ENCODE data around the gene ERO1B.
A peak's percentile ranks its signal among the peaks of the same experiment; 100 is the strongest.

The ERO1B gene

DNA sequence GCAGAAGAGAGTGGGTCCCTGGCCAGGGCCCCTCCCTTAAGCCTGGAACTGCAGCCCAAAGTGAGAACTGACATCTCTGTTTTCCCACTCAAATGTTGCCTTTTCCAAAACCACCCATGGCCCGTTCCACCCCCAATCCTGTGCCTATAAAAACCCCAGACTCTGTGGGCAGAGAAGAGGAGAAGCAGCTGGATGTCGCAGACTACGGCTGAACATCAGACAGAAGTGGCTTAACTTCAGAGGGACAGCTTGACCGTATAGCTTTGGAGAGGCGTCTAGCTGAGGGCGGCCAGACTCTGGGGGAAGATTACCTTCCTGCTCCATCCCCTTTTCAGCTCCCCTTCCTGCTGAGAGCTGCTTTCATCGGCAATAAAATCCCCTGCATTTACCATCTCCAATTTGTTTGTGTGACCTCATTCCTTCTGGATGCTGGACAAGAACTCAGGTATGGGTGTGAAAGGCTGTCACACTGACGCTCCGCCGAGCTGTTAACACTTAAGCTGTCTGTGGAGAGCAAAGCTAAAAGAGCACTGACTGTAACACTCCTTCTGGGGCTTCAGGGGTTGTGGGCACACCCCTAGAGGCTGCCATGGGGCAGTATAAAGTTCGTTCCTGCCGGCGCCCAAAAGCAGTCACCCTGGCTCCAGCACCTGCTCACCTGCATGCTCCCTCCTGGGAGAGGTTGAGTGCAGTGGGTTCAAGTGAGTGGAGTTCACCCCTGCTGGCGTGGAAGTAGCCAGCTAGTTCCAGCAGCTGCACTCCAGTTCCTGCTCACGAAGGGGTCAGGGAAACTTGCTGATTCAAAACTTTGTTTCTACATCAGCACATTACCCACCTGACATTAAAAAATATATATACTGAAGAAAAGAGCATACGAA, 19.6 kb upstream of the ERO1B start:
- no peak for DNase-seq (ENCODE audit: low read depth in 4 of 4, low spot score in 1 of 4)

DNA sequence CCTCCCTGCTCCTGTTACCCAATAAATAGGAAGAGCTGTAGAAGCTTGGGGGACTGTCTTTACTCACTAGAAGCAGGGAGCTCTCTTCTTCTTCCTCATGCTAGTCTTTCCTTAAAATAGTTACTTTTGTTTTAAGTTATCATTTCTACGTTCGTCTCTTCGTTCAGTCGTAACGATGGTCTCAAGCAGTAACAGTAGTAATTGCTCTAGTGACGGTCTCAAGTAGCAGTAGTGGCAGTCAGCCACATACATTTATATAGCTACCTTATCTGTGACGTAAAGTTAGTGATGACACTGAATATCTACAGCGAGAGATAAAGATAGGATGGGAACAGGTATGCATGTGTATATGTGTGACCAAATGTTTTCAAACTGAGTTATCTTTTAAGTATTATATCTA, 15.4 kb upstream of the ERO1B start:
- DNase-seq (ENCODE audit: low read depth in 4 of 4, low spot score in 1 of 4) = no peak

DNA sequence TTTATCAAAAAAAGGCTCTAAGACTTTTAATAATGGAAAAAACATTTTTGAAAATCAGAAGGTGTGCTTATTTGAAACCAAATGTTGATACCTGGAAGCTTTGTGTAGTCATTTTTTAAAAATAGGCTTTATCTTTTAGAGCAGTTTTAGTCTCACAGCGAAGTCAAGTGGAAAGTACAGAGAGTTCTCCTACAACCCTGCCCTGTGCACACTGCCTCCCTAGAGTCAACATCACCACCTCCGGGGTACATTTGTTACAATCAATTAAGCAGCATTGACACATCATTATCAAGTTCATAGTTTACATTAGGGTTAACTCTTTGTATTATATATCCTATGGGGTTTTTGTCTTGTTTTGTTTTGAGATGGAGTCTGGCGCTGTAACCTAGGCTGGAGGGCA, 10.7 kb upstream of the ERO1B start:
- DNase-seq (ENCODE audit: low read depth in 4 of 4, low spot score in 1 of 4) = no peak

DNA sequence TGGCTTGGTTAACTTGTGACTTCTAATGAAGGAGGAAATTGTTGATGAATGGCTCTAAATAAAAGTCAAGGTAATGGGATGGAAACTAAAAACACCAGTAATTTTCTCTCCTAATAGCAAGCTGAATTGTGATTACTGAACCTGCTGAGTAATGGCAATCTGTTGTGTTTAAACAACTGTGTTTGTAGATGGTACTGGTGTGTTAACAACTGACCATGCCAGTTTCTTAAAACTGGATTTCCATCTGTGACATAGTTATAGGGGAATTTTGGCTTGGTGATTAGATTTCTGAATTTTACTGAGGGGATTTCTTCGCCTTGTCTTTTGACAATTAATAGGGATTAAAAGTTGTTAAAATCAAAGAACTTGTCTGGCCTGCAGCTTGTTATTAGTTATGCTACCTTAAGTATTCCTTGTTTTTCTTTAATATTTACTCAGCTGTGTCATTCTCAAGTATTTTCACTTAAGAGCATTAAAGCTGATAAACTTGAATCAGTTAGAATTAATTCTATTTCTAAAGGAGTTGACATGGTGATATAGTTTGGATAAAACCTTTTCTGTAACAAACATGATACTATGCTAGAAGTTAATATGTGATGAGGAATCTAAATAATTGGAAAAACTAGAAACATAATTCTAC, 7.9 kb upstream of the ERO1B start:
- no peak for DNase-seq (ENCODE audit: low read depth in 4 of 4, low spot score in 1 of 4)

DNA sequence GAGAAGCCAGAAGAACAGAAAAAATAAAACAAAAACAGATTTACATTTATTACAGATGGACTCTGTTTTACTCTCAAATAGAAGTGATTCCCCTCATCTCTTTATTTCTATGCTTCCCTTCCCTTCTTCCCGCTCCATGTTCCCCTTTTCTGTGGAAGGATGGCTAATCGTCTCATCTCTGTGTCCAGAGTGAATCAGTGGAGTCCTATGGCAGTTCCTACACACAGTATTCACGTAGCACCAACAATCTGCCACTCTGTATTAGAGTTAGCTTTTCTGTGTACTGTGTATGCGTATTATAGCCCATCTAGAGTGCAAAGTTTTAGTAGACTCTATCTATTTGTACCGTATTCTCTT, 6.8 kb upstream of the ERO1B start:
- DNase-seq (ENCODE audit: low read depth in 4 of 4, low spot score in 1 of 4) = no peak

DNA sequence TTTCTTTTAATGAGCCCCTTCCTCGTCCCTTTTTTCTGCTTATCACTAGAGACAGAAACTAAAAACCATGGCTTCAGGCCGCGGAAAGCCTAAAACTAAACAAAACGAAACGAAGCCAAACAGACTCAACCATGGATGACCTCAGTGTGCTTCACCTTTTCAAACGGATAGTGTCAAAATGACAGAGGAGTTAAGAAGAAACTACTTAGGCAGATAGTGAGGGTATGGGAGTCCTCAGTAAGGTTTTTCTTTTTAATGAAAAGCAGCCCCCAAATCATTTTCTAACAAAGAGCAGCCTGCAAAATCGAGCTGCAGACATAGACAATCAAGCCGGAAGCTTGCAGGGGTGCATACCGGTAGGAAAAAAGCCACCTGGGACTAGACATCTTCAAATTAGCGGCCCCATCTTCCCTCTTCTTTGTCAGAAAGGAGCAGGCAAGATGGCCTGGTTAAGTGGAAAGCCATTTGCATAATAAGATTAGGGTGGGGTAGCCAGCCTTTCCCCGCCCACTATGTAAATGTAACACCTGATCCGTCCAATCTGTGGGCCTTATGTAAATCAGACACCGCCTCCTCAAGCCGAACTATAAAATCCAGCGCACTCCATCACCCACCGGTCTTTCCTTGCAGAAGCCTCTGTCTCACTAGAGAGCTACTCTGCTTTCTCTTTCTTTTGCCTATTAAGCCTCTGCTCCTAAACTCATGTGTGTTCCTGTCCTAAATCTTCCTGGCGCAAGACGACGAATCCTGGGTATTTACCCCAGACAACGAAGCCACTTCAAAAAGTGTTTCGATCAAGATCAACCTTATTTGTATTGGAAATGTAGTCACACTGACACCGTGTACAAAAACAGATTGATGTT, 6.2 kb upstream of the ERO1B start:
- no peak for DNase-seq (ENCODE audit: low read depth in 4 of 4, low spot score in 1 of 4)

DNA sequence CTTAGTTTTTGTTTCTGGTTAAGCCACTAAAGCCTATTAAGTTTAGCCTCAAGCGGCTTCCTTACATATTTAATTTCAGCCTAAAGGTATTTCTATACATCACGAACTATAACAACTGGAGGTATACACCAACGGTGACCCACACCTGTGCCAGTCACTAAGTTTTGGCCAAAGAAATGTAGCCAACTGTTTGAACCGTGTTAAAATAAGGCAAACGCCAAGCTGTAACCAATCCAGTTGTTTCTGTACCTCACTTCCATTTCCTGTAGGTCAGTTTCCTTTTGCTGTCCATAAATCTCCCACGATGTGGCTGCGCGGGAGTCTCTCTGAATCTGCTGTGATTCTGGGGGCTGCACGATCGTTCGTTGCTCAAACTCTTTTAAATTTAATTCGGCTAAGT, 5.6 kb upstream of the ERO1B start:
- DNase-seq (ENCODE audit: low read depth in 4 of 4, low spot score in 1 of 4) = no peak

DNA sequence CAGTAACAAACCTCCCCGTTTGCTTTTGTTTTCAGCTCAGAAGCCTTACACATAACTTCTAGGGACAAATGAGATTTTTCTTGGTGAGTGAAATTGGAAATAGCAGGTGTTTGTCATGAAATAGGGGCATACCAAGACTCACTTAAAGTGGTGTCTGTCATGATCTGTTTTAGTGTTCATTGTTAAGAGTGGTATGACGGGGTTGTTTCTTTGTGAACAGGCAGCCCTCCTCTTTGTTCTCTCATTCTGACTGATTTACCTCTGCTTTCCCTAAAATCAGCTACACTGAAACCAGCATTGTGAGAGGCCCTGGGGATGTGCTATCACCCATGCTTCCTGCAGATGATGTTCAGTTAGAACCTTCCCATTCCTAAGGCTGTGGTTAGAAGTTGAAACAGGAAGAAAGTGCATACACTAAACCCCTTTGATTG, 2.5 kb upstream of the ERO1B start:
- DNase-seq (ENCODE audit: low read depth in 4 of 4, low spot score in 1 of 4) = peak in 1 of 4 experiments; percentile 4

DNA sequence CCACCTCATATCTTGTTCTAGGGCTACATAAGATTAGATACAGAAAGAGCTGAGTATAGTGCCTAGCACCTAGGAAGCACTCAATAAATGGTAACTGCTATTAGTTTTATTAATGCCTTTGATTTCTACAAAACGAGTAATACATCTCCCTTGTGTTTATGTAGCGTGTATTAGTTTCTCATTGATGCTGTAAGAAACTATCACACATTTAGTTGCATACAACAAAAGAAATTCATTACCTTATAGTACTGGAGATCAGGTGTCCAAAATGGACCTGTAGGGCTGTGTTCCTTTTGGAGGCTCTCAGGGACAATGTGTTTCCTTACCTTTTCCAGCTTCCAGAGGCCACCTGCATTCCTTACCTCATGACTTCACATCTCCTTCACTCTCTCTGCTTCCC, 961 bp upstream of the ERO1B start:
- DNase-seq (ENCODE audit: low read depth in 4 of 4, low spot score in 1 of 4) = no peak

DNA sequence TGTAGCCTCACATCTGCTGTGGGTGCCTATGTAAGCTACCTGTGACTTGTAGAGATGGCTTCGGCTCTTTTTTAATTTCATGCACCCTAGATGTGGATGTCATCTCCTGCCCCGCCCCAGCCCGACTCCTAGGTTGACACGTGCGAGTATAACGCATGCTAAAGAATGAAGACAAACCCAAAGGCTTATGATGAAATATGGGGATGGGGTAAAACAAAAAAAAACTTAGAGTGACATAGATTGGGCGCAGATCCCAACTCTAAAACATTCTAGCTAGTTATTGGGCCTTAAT, 613 bp upstream of the ERO1B start:
- peak in 2 of 4 experiments; percentile 15 to 16 for DNase-seq (ENCODE audit: low read depth in 4 of 4, low spot score in 1 of 4)

DNA sequence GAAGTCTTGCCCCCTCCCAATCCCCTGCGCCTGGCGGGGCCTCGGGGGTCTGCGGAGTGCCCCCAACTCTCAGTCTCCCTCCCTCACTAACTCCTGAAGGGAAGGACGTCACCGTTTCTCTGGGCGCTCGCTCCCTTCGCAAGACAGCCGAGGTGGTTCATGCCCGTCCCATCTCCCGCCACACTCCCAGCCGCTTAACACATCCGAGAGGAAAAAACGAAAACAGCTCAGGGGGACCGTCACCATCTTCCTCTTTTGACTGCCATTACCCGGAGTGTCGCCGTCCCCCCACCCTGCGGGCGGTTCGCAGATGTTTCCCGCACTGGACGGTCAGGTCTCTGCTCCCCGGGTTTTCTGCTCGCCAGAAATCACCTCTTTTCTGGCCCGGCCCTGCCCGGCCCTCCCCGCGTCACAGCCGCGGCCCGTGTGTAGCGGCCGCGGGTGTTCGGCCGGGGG, 532 bp downstream of the ERO1B start:
- peak in 2 of 4 experiments; percentile 4 to 8 for DNase-seq (ENCODE audit: low read depth in 4 of 4, low spot score in 1 of 4)

DNA sequence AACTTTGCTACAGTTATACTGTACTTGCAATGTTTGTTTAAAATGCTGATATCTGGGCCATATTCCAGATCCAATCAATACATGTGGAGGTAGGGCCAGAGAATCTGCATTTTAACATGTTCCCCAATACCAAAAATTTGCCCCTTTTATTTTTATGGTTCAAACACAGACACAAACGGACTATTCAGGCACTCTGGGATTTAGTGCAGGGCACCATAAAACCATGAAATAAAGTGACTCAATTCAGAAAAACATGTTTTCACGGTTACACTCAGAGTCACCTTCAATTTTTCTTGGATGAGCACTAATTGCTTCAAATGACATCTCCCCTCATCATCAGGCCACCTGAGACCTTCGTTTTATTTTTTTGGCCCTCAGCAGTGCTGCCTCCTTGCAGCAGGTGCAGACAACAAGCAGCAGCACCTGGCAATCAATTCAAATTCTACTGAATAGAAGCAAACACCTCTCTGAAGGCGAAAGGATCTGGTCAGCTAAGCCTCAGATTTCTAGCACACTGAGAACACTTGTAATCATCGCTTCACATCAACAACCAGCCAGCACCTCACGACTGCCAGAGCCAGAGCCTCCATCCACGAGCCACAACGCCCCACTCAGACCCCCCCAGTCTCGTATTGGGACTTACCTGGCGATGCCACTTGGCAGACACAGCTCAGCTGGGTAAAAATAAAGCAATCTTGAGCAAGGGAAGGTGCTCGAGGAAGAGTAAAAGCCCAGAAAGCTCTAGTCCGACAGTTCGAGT, 1.1 kb downstream of the ERO1B start:
- DNase-seq (ENCODE audit: low read depth in 4 of 4, low spot score in 1 of 4) = no peak

DNA sequence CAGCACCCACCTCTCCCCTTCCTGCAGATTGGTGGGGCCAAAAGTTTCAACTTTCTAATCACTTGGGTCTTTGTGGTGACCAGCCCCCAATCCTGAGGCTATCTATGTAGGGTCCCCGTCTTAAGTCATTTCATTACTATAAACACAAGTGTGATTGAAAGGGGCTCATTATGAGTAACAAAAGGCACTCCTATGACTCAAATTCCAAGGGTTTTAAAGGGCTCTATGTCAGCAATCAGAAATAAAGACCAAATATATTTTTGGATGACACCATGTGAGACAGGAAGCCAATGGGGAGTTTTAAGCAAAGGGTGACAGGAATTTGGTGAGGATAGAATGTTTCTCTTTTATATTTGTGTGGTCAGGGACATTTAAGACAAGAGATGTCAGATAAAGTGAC, 6.2 kb downstream of the ERO1B start:
- no peak for DNase-seq (ENCODE audit: low read depth in 4 of 4, low spot score in 1 of 4)

DNA sequence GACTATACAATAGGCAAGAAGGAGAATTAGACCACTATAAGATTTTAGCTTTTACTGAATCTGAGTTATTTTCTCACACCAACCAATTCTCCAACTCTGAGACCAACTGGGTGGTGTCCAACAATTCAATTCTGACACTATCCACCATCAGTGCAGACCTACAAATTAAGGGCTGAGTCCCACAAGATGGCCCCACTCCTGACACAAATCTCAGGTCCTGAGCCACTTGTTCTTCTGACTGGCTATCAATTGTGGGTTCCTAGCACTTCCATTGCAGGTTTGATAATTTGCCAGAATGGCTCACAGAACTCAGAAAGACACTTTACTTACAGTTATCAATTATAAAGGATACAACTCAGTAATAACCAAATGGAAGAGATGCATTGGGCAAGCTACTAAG, 6.7 kb downstream of the ERO1B start:
- DNase-seq (ENCODE audit: low read depth in 4 of 4, low spot score in 1 of 4) = no peak

DNA sequence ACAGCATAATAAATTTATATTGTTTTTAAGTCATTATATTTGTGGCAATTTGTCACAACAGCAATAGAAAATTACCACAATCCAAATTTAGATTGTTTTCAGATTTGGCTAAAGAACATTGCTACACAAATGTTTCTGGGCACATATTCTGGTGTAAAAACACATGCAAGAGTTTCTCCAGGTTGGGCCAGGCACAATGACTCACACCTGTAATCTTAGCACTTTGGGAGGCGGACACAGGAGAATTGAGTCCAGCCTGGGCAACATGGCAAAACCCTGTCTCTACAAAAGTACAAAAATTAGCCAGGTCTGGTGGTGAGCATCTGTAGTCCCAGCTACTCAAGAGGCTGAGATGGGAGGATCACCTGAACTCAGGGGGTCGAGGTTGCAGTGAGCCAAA, 8.4 kb downstream of the ERO1B start:
- DNase-seq (ENCODE audit: low read depth in 4 of 4, low spot score in 1 of 4) = no peak

DNA sequence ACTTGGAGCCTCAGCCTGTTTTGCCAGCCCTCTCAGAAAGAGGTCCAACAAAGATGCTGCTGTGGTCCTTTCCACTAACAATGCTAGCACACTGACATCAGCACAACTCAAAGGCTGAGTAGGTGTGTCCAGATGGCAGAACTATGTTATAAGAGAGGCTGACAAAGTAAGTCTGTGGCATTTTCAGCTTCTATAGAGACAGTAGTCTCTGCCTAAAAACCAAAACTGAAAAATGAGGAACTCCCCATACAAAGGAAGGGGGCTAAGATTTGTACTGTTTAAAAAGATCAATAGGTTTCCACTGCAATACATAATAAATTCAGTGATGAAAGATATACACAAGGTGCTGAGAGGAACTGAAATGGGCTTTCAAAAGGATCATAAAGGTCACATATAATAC, 12.3 kb downstream of the ERO1B start:
- DNase-seq (ENCODE audit: low read depth in 4 of 4, low spot score in 1 of 4) = no peak

DNA sequence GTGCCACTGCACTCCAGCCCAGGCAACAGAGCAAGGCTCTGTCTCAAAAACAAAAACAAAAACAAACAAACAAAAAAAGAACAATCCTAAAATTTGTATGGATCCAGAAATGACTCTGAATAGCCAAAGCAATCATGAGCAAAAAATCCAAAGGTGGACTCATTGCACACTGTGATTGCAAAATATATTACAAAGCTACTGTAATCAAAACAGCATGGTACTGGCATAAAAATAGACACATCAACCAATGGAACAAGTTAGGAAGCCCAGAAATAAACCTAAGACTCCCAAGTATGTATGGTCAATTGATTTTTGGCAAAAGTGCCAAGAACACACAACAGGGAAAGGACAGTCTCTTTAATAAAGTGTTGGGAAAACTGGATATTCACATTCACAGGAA, 19.9 kb downstream of the ERO1B start:
- no peak for DNase-seq (ENCODE audit: low read depth in 4 of 4, low spot score in 1 of 4)

DNA sequence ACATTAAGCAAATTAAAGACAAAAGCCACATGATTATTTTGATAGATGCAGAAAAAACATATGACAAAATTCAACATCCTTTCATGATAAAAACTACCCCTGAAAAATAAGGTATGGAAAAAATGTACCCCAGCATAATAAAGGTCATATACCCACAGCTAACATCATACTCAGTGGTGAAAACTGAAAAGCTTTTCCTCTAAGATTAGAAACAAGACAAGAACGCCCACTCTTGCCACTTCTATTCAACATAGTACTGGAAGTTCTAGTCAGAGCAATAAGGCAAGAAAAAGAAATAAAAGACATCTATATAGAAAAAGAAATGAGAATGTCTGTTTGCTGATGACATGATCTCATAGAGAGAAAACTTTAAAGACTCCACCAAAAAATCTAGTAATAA, 20.7 kb downstream of the ERO1B start:
- no peak for DNase-seq (ENCODE audit: low read depth in 4 of 4, low spot score in 1 of 4)

DNA sequence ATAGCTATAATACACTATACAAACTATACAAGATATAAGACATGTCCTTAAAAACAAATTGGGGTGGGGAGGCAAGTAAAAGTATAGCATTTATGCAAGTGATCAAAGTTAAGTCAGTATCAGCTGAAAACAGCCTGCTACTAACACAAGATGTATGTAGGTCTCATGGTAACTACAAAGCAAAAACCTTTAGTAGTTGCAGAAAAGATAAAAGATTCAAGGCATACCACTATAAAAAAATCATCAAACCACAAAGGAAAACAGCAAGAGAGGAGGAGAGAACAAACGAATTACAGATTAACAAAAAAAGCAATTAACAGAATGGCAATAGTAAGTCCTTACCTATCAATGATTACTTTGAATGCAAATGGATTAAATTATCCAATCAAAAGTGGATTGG, 22.7 kb downstream of the ERO1B start:
- DNase-seq (ENCODE audit: low read depth in 4 of 4, low spot score in 1 of 4) = no peak

DNA sequence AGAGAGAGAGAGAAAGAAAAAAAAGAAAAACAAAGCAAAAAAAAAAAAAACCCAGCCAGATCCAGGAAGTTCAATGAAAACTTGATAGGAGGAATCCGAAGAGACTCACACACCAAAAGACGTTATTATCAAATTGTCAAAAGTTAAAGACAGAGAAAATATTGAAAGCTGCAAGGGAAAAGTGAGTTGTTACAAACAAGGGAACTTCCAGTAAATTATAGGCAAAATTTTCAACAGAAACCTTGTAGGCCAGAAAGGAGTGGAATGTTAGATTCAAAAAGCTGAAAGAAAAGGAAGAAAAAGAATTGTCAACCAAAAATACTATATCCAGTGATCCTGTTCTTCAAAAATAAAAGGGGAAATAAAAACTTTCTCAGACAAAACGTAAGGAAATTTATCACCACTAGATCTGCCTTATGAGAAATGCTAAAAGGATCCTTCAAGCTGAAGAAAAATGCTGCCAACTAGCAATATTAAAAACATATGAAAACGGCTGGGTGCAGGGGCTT, 23.6 kb downstream of the ERO1B start:
- DNase-seq (ENCODE audit: low read depth in 4 of 4, low spot score in 1 of 4) = no peak

DNA sequence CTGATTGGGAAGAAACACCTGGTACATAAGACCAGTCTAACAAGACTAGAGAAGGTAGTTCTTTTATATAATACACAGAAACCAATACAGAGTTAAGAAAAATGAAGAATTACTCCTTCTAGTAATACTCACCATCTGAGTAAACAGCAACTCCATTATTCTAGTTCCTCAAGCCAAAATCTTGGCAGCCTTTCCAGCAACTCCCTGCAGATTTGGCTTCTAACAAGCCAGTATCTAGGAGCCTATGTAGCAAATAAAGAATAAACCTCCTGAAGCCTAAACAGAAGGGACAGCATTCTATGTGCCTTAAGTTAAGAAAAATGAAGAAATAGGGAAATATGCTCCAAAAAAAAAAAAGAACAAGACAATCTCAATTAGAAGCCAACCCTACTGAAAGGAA, 24.5 kb downstream of the ERO1B start:
- DNase-seq (ENCODE audit: low read depth in 4 of 4, low spot score in 1 of 4) = no peak
